ENCODE results near the gene ARL8A.

Gene ARL8A

GRCh38 chr1:202189001-202189790 lies 44.7 kb upstream of the ARL8A start:
- peak; percentile 81 for TF ChIP-seq CTCF (IDR thresholded peaks at IDR 0.05; ENCODE audit: control extremely low read depth, extremely low read depth, low read depth, missing control alignments)
- peak; percentile 63 for DNase-seq (ENCODE audit: extremely low spot score)
- ChIA-PET POLR2A (interaction anchor here (0.6 kb wide), 1 partner anchor 16 kb away, joined by 3 read pairs; no protein-coding TSS in a partner anchor), CTCF (interaction anchor here (0.7 to 5.4 kb wide), 39 partner anchors 9 to 540 kb away, joined by 3 to 48 read pairs (median 4); no protein-coding TSS in a partner anchor)

- ChIA-PET CTCF (interaction anchor here (0.9 to 5.4 kb wide), 11 partner anchors 13 to 532 kb away, joined by 3 to 48 read pairs (median 7); no protein-coding TSS in a partner anchor), POLR2A (no interaction called here)
- DNase-seq (ENCODE audit: extremely low spot score) = no peak
- no peak for TF ChIP-seq CTCF (IDR thresholded peaks at IDR 0.05; ENCODE audit: control extremely low read depth, extremely low read depth, low read depth, missing control alignments)
Observed at GRCh38 chr1:202187697-202188407, 43.3 kb upstream of the ARL8A start.

- no peak for TF ChIP-seq CTCF (IDR thresholded peaks at IDR 0.05; ENCODE audit: control extremely low read depth, extremely low read depth, low read depth, missing control alignments)
- ChIA-PET CTCF (interaction anchor here (1.0 to 5.4 kb wide), 7 partner anchors 8 to 532 kb away, joined by 4 to 48 read pairs (median 6); no protein-coding TSS in a partner anchor), POLR2A (no interaction called here)
- no peak for DNase-seq (ENCODE audit: extremely low spot score)
Observed at GRCh38 chr1:202187041-202187671, 42.6 kb upstream of the ARL8A start.

GRCh38 chr1:202186327-202186726 lies 41.8 kb upstream of the ARL8A start:
- CTCF ChIA-PET = interaction anchor here (0.9 to 5.4 kb wide), 7 partner anchors 9 to 533 kb away, joined by 3 to 48 read pairs (median 6); no protein-coding TSS in a partner anchor
- POLR2A ChIA-PET = no interaction called here

GRCh38 chr1:202184750-202185460 lies 40.4 kb upstream of the ARL8A start:
- DNase-seq (ENCODE audit: extremely low spot score) = peak; percentile 69
- TF ChIP-seq CTCF (IDR thresholded peaks at IDR 0.05; ENCODE audit: control extremely low read depth, extremely low read depth, low read depth, missing control alignments) = peak; percentile 89
- CTCF ChIA-PET = interaction anchor here (0.6 to 4.1 kb wide), 16 partner anchors 8 to 1838 kb away, joined by 3 to 31 read pairs (median 5); partner anchors contain the start of genes LGR6 and PTPN7
- POLR2A ChIA-PET = no interaction called here

More at GRCh38 chr1:202186327-202186726, 41.8 kb upstream of the ARL8A start:
- no peak for TF ChIP-seq CTCF (IDR thresholded peaks at IDR 0.05; ENCODE audit: control extremely low read depth, extremely low read depth, low read depth, missing control alignments)
- no peak for DNase-seq (ENCODE audit: extremely low spot score)
